GM12892 (cell line): ENCODE data around the gene MRM2. TPM values are rescaled to one million over a fixed set of nuclear protein-coding genes. Genes with fewer than 3 reads are reported as not detected.

ENCODE experiments used
- DNase-seq: peaks from one replicate; pipeline ENCODE4 v3.0.0; 2011; ENCODE audit not compliant: insufficient read length
- FAIRE-seq: peaks from 2 replicates; lab custom pipeline; 2011; peaks lifted over from hg19 to GRCh38; lab: Jason Lieb, UNC
- POLR2A ChIP-seq: IDR thresholded peaks from 2 replicates; pipeline ENCODE4 v1.6.1; 2011; ENCODE audit warnings: low read depth, low read length, control low read depth
- POLR2AphosphoS5 ChIP-seq: IDR thresholded peaks from 2 replicates; pipeline ENCODE4 v1.6.1; 2011; ENCODE audit warnings: low read depth, low read length, control low read depth
- TAF1 ChIP-seq: IDR thresholded peaks from 2 replicates; pipeline ENCODE4 v1.6.1; 2011; ENCODE audit warnings: low read depth, mild to moderate bottlenecking, control low read depth, low read length, borderline replicate concordance
- polyA plus RNA-seq: library from polyadenylated mRNA; unstranded; fragments of >200 nt; gene quantifications from one replicate; pipeline ENCODE4 v1.2.1, GENCODE V29; 2012; ENCODE audit warnings: missing spikeins, inconsistent platforms; ENCODE audit not compliant: missing spikeins

The MRM2 gene
- polyA plus RNA-seq, result 45.2 TPM

DNA sequence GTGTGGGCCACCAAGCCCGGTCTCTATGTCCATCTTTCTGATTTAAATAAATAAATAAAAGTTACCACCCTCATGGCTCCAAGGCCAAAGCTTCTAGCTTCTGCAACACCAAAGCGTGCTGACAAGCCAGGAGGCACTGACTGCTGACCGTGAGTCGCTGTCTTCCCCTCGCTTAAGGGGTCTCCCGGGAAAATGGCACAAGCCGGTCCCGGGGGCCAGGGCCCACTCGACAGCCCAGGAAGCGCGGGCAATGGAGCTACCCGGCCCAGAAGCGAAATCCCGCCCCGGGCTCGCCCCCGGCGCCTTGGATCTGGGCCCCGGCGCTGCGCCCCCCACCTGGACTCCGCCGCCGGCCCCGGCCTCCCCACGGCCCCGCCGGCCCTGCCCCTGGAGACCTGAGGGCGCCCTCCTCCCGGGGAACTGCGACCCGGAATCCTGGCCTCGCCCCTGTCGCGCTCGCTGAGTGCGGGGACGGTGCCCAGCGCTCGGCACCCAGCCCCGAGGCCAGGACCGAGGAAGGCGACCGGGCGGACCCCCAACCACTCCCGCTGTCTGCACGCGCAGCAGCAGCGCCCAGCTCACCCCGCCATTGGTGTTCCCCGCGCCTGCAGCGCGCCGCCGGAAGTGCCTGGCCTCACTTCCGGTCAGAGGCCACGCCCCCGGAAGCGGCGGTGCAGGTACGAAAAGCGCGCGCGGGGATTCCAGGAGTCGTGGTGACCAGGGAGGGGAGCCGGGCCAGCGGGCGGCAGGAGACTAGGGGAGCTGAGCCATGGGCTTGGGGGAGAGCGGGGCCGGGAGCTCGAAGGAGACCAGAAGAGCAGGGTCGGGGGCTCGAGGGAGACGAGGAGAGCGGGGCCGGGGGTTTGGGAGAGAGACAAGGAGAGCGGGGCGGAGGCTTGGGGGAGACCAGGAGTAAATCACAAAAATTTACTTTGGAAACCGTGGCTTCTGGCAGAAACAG lies at the start of gene MRM2, which contains the start of gene NUDT1:
Gene MRM2, minus strand, starts transcription at position 626 of the 961 bp plus-strand sequence. Its CDS starts 36 bp downstream, at position 590.
Gene NUDT1, plus strand, starts transcription at position 647 of the 961 bp plus-strand sequence. CDS start 2,349 bp downstream, outside the sequence.
- peak; percentile 97; the same call in 1 of the 2 replicates for TF ChIP-seq POLR2A
- peak; percentile 94 for TF ChIP-seq TAF1
- TF ChIP-seq POLR2AphosphoS5, result peak; percentile 82
- DNase-seq (peak; percentile 89), FAIRE-seq (peak; percentile 95)

GRCh38 chr7:2290877-2291276 lies 48.9 kb upstream of the MRM2 start:
- TF ChIP-seq TAF1, result no peak
- TF ChIP-seq POLR2AphosphoS5, result no peak
- no peak for TF ChIP-seq POLR2A
- DNase-seq (no peak), FAIRE-seq (no peak)

DNA sequence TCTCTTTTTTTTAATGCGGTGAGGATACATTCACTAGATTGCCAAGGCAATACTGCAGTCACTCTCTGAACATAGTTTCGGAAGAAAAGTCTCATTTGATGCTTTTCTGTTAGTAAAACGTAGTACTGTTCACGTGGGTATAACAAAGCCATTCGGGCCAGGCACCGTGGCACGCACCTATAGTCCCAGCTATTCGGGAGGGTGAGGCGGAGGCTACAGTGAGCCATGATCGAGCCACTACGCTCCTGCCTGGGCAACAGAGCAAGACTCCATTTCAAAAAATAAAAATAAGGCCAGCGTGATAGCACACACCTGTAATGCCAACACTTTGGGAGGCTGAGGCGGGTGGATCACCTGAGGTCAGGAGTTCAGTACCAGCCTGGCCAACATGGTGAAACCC lies 47.6 kb upstream of the MRM2 start:
- no peak for TF ChIP-seq TAF1
- TF ChIP-seq POLR2AphosphoS5, result no peak
- TF ChIP-seq POLR2A, result no peak
- FAIRE-seq, result no peak
- DNase-seq, result no peak

DNA sequence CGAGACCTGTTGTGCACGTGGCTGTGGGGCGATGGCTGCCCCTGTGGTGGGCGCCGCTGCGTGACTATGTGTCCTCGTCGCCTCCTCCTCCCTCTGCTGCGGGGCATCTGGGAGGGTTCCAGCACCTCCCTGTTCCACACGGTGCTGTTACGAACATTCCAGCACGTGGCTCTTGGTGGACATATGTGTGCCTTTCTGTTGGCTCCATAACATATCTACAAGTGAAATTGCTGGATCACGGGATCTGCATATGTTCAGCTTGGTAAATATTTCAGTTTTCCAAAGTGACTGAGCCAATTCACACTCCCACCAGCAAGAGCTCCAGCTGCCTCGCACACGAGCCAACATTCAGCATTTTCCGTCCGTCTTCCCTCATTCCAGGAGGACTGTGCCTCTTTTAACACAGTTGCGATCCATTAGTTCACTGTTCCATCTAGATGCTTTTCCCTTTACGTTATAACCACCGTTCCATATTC lies 47.1 kb upstream of the MRM2 start:
- DNase-seq, result no peak
- no peak for FAIRE-seq
- TF ChIP-seq POLR2A, result no peak
- no peak for TF ChIP-seq TAF1
- no peak for TF ChIP-seq POLR2AphosphoS5

DNA sequence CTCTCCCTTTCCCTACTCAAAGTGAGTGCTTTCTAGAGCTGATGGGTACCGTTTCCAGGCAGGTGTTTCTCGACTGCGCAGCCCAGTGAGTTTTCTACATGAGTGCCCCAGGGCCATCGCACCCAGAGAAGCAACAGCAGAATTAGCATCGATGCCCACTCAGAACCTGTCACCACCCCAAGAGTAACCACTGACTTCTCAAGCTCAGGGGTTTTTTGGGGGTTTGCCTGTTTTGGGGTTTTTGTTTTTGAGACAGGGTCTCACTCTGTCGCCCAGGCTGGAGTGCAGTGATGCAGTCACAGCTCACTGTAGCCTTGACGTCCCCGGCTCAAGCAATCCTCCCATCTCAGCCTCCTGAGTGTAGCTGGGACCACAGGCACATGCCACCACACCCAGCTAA lies 46.5 kb upstream of the MRM2 start:
- DNase-seq (no peak), FAIRE-seq (peak; percentile 65)
- no peak for TF ChIP-seq TAF1
- TF ChIP-seq POLR2AphosphoS5, result no peak
- TF ChIP-seq POLR2A, result no peak

DNA sequence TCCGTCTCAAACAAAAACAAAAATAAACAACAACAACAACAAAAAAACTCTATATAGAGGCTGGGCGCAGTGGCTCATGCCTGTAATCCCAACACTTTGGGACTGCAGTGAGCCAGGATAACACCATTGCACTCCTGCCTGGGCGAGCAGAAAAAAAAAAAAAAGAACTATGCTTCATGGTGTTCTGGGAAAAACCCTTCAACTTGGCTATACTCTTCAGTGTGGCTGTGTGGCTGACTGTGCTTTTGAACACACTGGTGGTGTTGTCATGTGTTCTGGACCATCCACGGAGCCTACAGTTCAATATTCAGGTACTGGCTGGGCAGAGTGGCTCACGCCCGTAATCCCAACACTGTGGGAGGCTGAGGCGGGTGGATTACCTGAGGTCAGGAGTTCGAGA lies 45.7 kb upstream of the MRM2 start:
- no peak for FAIRE-seq
- TF ChIP-seq TAF1 (no peak), POLR2A (no peak), POLR2AphosphoS5 (no peak)
- no peak for DNase-seq

DNA sequence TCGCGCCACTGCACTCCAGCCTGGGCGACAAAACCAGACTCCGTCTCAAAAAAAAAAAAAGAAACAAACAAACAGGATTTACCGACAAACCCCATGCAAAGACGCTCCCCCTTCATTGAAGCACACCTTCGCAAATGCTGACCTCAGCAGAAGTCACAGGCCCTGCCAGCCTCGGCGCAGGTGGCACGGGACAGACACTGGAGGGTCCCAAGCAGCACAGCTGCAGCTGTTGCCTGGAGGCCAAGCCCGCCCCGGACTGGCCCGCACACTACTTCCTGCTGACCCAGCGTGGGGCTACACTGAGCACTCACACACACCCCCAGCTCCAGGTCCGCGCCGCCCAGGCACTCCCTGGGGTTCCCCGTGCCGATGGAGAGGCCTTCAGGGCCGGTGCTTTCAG lies 41.1 kb upstream of the MRM2 start:
- FAIRE-seq (no peak), DNase-seq (no peak)
- TF ChIP-seq POLR2AphosphoS5, result no peak
- TF ChIP-seq POLR2A, result no peak
- no peak for TF ChIP-seq TAF1

DNA sequence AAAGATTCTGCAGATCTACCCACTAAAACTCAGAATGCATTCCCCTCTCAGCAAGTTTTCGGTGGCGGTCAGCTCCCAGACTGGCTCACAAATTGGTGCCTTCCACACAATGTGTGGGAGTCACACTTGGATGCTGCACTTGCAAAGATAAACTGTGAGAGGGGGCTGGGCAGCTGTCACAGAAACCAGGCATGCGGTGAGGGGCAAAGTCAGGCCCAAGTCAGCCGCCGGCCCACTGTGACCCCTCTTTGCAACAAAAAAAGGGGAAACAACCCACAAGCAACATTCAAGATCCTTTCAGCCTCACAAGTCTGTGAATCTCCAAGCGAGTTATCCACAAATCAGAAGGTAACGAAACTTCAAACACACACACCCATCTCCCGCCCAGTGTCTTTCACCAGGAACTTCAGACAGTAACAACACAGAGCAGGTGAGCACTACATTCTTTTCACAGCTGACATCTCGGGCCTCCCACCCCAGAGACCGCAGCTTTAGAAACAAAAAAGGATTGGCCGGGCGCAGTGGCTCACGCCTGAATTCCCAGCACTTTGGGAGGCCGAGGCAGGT lies 40.3 kb upstream of the MRM2 start:
- DNase-seq (no peak), FAIRE-seq (no peak)

GRCh38 chr7:2281541-2281940 lies 39.5 kb upstream of the MRM2 start:
- FAIRE-seq (no peak), DNase-seq (no peak)
- TF ChIP-seq POLR2A (no peak), POLR2AphosphoS5 (no peak), TAF1 (no peak)

More for the DNA sequence above, 40.3 kb upstream of the MRM2 start:
- TF ChIP-seq POLR2AphosphoS5 (no peak), POLR2A (no peak), TAF1 (no peak)

- FAIRE-seq, result no peak
- TF ChIP-seq TAF1, result no peak
- no peak for TF ChIP-seq POLR2A
- TF ChIP-seq POLR2AphosphoS5, result no peak
- DNase-seq, result no peak
Observed at GRCh38 chr7:2280424-2280823, 38.4 kb upstream of the MRM2 start.

- DNase-seq (no peak), FAIRE-seq (no peak)
- TF ChIP-seq POLR2A (no peak), TAF1 (no peak), POLR2AphosphoS5 (no peak)
Observed at GRCh38 chr7:2279896-2280295, 37.9 kb upstream of the MRM2 start.

GRCh38 chr7:2278026-2278425 lies 36.0 kb upstream of the MRM2 start:
- no peak for FAIRE-seq
- DNase-seq, result no peak
- TF ChIP-seq POLR2AphosphoS5, result no peak
- no peak for TF ChIP-seq POLR2A
- no peak for TF ChIP-seq TAF1
